ENCODE results near the gene ANKRD28. TPM values are rescaled to one million over a fixed set of nuclear protein-coding genes. Genes with fewer than 3 reads are reported as not detected.

Gene ANKRD28
- total RNA-seq, 1 experiment from 2014 or later: 89.3 TPM

- DNase-seq (ENCODE audit: low read depth, low spot score) (no peak), ATAC-seq (peak; percentile 57)
- in situ Hi-C loops (cut with HindIII; ENCODE audit: low pct_unique_long_range_greater_than_20kb, low sequenced_read_pairs): no loop called here
- peaks cover 39% of the 10 kb centered on the region for H3K4me1 ChIP-seq (ENCODE audit: control insufficient read depth, insufficient read depth, low read length)
- no peaks in the 10 kb centered on the region for H3K27me3 ChIP-seq (ENCODE audit: control insufficient read depth, insufficient read depth, low read length)
- no peaks in the 10 kb centered on the region for H3K9me3 ChIP-seq (ENCODE audit: control insufficient read depth, insufficient read depth, low read depth, low read length)
- CTCF ChIA-PET: no interaction called here
- intact Hi-C loops (cut with micrococcal nuclease; ENCODE audit: unreplicated experiment): no loop called here
- peak overlapping the region; percentile 77 for H3K27ac ChIP-seq (ENCODE audit: low read length)
- TF ChIP-seq SIN3A (IDR thresholded peaks at IDR 0.05; ENCODE audit: borderline replicate concordance, insufficient read depth, low read depth, low read length) (no peak), TCF7L2 (IDR thresholded peaks at IDR 0.05; ENCODE audit: low read depth, low read length) (no peak), REST (IDR thresholded peaks at IDR 0.05; ENCODE audit: insufficient read depth in 1 of 2, low read depth in 2 of 2, low read length in 1 of 2) (no peak), POLR2AphosphoS5 (IDR thresholded peaks at IDR 0.05; ENCODE audit: low read depth, low read length) (no peak)
- TF ChIP-seq, protein P1, sequence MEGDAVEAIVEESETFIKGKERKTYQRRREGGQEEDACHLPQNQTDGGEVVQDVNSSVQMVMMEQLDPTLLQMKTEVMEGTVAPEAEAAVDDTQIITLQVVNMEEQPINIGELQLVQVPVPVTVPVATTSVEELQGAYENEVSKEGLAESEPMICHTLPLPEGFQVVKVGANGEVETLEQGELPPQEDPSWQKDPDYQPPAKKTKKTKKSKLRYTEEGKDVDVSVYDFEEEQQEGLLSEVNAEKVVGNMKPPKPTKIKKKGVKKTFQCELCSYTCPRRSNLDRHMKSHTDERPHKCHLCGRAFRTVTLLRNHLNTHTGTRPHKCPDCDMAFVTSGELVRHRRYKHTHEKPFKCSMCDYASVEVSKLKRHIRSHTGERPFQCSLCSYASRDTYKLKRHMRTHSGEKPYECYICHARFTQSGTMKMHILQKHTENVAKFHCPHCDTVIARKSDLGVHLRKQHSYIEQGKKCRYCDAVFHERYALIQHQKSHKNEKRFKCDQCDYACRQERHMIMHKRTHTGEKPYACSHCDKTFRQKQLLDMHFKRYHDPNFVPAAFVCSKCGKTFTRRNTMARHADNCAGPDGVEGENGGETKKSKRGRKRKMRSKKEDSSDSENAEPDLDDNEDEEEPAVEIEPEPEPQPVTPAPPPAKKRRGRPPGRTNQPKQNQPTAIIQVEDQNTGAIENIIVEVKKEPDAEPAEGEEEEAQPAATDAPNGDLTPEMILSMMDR (IDR thresholded peaks at IDR 0.05): no peak
- POLR2A ChIA-PET: no interaction called here
- H3K4me3 ChIP-seq (ENCODE audit: low read depth in 2 of 2, low read length in 2 of 2): no peak overlapping the region
- no TSS peak for BruUV-seq (replicated peaks)
- H3K36me3 ChIP-seq (ENCODE audit: control insufficient read depth, insufficient read depth, low read length): peaks cover 19% of the 10 kb centered on the region
These were observed 44.6 kb downstream of the ANKRD28 start for GRCh38 chr3:15753056-15753710.

DNA sequence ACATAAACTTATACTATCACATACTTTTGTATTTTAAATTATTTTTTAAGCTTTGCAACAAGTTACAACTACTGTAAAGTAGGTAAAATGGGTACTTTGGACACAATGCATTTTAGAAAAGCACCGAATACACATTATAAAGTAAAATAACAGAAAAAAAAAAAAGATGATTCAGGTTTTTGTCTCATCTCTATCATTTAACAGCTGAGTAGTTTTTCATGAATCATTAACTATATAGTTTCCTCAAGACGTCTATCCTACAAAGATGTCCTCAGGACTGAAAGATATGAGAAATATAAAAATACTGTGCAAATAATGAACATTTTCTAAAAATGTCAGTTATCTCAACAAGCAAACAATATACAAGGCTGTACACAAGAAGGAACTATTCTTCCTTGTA, 46.9 kb downstream of the ANKRD28 start:
- TF ChIP-seq, protein P1 (IDR thresholded peaks at IDR 0.05): no peak
- no peak for TF ChIP-seq TCF7L2 (IDR thresholded peaks at IDR 0.05; ENCODE audit: low read depth, low read length)
- TF ChIP-seq POLR2AphosphoS5 (IDR thresholded peaks at IDR 0.05; ENCODE audit: low read depth, low read length): no peak
- no peak for TF ChIP-seq SIN3A (IDR thresholded peaks at IDR 0.05; ENCODE audit: borderline replicate concordance, insufficient read depth, low read depth, low read length)
- TF ChIP-seq REST (IDR thresholded peaks at IDR 0.05; ENCODE audit: insufficient read depth in 1 of 2, low read depth in 2 of 2, low read length in 1 of 2): no peak
- no peaks in the 10 kb centered on the region for H3K9me3 ChIP-seq (ENCODE audit: control insufficient read depth, insufficient read depth, low read depth, low read length)
- DNase-seq (ENCODE audit: low read depth, low spot score) (no peak), ATAC-seq (no peak)
- in situ Hi-C loops (cut with HindIII; ENCODE audit: low pct_unique_long_range_greater_than_20kb, low sequenced_read_pairs): no loop called here
- H3K4me3 ChIP-seq (ENCODE audit: low read depth in 2 of 2, low read length in 2 of 2): no peak overlapping the region
- intact Hi-C loops (cut with micrococcal nuclease; ENCODE audit: unreplicated experiment): no loop called here
- H3K27ac ChIP-seq (ENCODE audit: low read length): no peak overlapping the region
- ChIA-PET CTCF (no interaction called here), POLR2A (interaction anchor here (0.6 kb wide), 1 partner anchor 18 kb away, joined by 3 read pairs; no protein-coding TSS in a partner anchor)
- H3K27me3 ChIP-seq (ENCODE audit: control insufficient read depth, insufficient read depth, low read length): no peaks in the 10 kb centered on the region
- peaks cover 19% of the 10 kb centered on the region for H3K36me3 ChIP-seq (ENCODE audit: control insufficient read depth, insufficient read depth, low read length)
- H3K4me1 ChIP-seq (ENCODE audit: control insufficient read depth, insufficient read depth, low read length): peaks cover 29% of the 10 kb centered on the region
- BruUV-seq (replicated peaks): no TSS peak
